Tibial artery (tissue), 4 donors: Measurements from ENCODE around the gene GNG4.

Experiments
- DNase-seq, 2 donors: peaks; one replicate each; pipeline ENCODE4 v3.0.0-alpha.2; 2019
- H3K27ac ChIP-seq, 2 donors: fragments of 200-600 bp; sonication (generic) in 1 of 2; 1 replicate in 1 of 2; 2 replicates in 1 of 2; pipeline ENCODE4 v1.5.1; 2018 to 2019; ENCODE audit warnings: mild to moderate bottlenecking in 1 of 2
- H3K27me3 ChIP-seq, 2 donors: fragments of 200-600 bp; sonication (generic) in 1 of 2; one replicate each; pipeline versions ENCODE4 v1.5.1 to v1.6.0; 2016 to 2019
- H3K36me3 ChIP-seq, 3 donors: fragments of 200-600 bp; sonication (generic) in 2 of 3; one replicate each; pipeline ENCODE4 v1.5.1; 2016 to 2019; ENCODE audit warnings: mild to moderate bottlenecking in 2 of 3
- H3K4me1 ChIP-seq, 4 donors: fragments of 200-600 bp; sonication (generic) in 2 of 4; 1 replicate in 3 of 4; 2 replicates in 1 of 4; pipeline ENCODE4 v1.5.1; 2016 to 2019
- H3K4me3 ChIP-seq, 2 donors: fragments of 200-600 bp; sonication (generic) in 1 of 2; 1 replicate in 1 of 2; 2 replicates in 1 of 2; pipeline ENCODE4 v1.5.1; 2018 to 2019; ENCODE audit warnings: mild to moderate bottlenecking in 2 of 2
- H3K9me3 ChIP-seq, 3 donors: fragments of 200-600 bp; sonication (generic) in 1 of 3; one replicate each; pipeline ENCODE4 v1.5.1; 2016 to 2019
- intact Hi-C: fragments of 100-400 bp; cut with DNase I; formaldehyde crosslinking; loops from one replicate; pipeline ENCODE4 v1.15.0; 2023; ENCODE audit warnings: low total_unique reads
- TF ChIP-seq, protein P1 (sequence below), 2 experiments: fragments of 200-600 bp in 1 of 2; fragments of 450-650 bp in 1 of 2; IDR thresholded peaks; one replicate each; pipeline ENCODE4 v1.5.1; 2017 to 2019; ENCODE audit warnings: antibody characterized with exemption in 2 of 2, mild to moderate bottlenecking in 1 of 2, moderate library complexity in 1 of 2

GNG4 gene

DNA sequence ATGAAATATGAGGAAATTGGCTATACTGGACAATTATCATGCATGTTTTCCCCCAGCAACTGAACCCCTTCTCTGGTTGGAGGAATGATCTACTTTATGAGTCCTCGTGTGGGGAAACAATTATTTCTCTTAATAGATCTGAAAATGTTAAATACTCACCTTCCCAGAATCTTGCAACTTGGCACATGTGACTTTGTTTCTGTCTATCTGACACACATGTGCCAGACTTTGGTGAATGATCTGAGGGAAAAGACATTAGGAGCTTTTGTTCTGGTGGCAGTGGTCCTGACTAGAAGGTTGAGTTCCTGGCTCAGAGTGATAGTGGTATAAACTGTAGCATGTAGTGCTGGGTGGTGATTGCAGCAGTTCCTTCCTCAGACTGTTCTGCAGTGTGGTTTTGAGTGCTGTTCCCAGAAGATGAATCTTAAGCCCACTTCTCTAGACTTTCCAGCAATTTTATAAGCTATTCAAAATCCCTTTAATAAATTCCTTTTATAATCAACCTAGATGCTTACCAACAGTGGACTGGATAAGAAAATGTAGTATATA, 86.0 kb downstream of the GNG4 start:
- H3K36me3 ChIP-seq, result no peaks in the 10 kb centered on the region
- TF ChIP-seq, protein P1, sequence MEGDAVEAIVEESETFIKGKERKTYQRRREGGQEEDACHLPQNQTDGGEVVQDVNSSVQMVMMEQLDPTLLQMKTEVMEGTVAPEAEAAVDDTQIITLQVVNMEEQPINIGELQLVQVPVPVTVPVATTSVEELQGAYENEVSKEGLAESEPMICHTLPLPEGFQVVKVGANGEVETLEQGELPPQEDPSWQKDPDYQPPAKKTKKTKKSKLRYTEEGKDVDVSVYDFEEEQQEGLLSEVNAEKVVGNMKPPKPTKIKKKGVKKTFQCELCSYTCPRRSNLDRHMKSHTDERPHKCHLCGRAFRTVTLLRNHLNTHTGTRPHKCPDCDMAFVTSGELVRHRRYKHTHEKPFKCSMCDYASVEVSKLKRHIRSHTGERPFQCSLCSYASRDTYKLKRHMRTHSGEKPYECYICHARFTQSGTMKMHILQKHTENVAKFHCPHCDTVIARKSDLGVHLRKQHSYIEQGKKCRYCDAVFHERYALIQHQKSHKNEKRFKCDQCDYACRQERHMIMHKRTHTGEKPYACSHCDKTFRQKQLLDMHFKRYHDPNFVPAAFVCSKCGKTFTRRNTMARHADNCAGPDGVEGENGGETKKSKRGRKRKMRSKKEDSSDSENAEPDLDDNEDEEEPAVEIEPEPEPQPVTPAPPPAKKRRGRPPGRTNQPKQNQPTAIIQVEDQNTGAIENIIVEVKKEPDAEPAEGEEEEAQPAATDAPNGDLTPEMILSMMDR (IDR thresholded peaks at IDR 0.05), result no peak
- no peaks in the 10 kb centered on the region for H3K4me1 ChIP-seq
- peaks cover 0 to 5% (median 0%) of the 10 kb centered on the region in 3 donors for H3K9me3 ChIP-seq
- no peak for DNase-seq
- H3K27me3 ChIP-seq, result no peaks in the 10 kb centered on the region
- intact Hi-C loops, result no loop called here
- no peak overlapping the region for H3K4me3 ChIP-seq
- no peak overlapping the region for H3K27ac ChIP-seq

DNA sequence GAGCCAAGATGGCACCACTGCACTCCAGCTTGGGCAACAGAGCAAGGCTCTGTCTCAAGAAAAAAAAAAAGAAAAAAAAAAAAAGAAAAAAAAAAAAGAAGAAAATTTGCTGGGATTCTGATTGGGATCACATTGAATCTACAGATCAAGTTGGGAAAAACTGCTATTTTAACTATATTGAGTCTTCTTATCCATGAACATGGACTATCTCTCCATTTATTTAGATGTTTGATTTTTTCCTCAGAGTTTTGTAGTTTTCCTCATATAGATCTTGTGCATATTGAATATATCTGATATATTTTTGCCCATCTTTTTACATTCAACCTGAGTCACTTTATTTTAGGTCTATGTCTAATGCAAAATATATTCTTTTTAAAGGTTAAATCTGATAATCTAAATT, 87.0 kb downstream of the GNG4 start:
- Histone ChIP-seq H3K4me3 (no peak overlapping the region), H3K4me1 (no peaks in the 10 kb centered on the region), H3K9me3 (peaks cover 0 to 5% (median 0%) of the 10 kb centered on the region in 3 donors), H3K36me3 (no peaks in the 10 kb centered on the region), H3K27me3 (no peaks in the 10 kb centered on the region), H3K27ac (no peak overlapping the region)
- TF ChIP-seq, protein P1 (IDR thresholded peaks at IDR 0.05), result no peak
- DNase-seq, result no peak
- intact Hi-C loops, result no loop called here

DNA sequence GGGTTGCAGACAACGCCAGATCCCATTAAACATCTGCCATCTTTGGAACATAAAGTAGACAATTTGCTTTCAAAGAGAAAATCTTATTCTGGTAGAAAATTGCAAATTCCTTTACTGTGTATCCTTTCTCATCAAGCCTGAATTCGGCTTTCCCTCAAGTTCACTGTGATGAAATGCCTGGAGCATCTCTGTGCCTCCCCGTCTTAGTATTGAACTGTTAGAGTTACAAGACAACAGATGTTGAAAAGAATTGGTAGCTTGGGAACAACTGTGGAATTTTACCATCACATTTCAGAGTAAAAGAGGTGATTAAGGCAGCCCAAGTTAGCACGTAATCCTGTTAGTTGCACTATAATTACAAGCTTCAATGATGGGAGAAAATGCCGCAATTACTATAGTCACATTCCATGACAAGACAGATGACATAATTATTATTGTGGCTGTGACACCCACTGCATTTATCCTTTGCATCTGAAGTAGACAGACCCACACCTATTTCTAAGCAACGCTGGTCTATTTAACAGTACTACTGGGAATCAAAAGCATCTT, 90.9 kb downstream of the GNG4 start:
- no peak overlapping the region for H3K27ac ChIP-seq
- intact Hi-C loops, result no loop called here
- H3K4me3 ChIP-seq, result no peak overlapping the region
- no peak for DNase-seq
- H3K27me3 ChIP-seq, result no peaks in the 10 kb centered on the region
- TF ChIP-seq, protein P1 (IDR thresholded peaks at IDR 0.05), result no peak
- H3K9me3 ChIP-seq, result peaks cover 0 to 5% (median 0%) of the 10 kb centered on the region in 3 donors
- no peaks in the 10 kb centered on the region for H3K4me1 ChIP-seq
- no peaks in the 10 kb centered on the region for H3K36me3 ChIP-seq

DNA sequence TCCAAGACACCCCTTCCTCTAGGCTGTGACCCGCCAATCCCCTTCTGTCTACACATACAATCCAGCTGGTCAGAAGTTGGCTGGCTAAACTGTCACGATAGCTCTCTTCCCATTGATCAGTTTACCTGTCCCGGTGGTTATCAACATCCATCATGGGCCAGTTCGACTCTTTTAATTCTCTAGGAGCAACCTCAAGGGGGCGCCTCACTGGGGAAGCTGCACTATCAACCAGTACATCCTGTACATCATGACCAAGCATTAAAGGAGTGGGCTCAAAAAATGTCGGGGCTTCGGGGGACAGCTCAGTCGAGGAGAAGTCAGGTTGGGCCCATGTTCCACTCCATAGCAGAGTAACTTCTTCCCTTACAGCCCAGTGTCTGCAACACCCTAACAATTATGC, 92.1 kb downstream of the GNG4 start:
- intact Hi-C loops, result no loop called here
- TF ChIP-seq, protein P1 (IDR thresholded peaks at IDR 0.05), result no peak

DNA sequence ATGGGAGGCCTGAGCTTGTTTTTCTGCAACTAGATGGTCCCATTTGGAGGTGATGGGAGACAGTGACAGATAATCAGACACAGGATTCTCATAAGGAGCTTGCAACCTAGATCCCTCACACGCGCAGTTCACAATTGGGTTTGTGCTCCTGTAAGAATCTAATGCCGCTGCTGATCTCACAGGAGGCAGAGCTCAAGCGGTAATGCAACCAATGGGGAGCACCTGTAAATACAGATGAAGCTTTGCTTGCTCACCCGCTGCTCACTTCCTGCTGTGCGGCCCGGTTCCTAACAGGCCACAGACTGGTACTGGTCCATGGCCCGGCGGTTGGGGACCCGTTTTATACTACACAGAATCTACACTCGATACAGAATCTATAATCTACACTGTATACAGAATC, 92.8 kb downstream of the GNG4 start:
- no peak for DNase-seq
- TF ChIP-seq, protein P1 (IDR thresholded peaks at IDR 0.05), result no peak
- Histone ChIP-seq H3K4me3 (no peak overlapping the region), H3K4me1 (no peaks in the 10 kb centered on the region), H3K27ac (no peak overlapping the region), H3K9me3 (no peaks in the 10 kb centered on the region), H3K36me3 (no peaks in the 10 kb centered on the region), H3K27me3 (no peaks in the 10 kb centered on the region)
- intact Hi-C loops, result no loop called here

More for the DNA sequence above, 92.1 kb downstream of the GNG4 start:
- no peak for DNase-seq
- Histone ChIP-seq H3K4me1 (no peaks in the 10 kb centered on the region), H3K36me3 (no peaks in the 10 kb centered on the region), H3K27me3 (no peaks in the 10 kb centered on the region), H3K9me3 (no peaks in the 10 kb centered on the region), H3K27ac (no peak overlapping the region), H3K4me3 (no peak overlapping the region)
